NB4 (cell line): ENCODE measurements around the gene CAP2.

Experiments used
- CTCF ChIP-seq: IDR thresholded peaks from one replicate; pipeline ENCODE4 v1.5.1; 2012; ENCODE audit warnings: low read depth, low read length
- MYC ChIP-seq: IDR thresholded peaks from 2 replicates; pipeline ENCODE4 v1.6.1; 2011; ENCODE audit warnings: low read depth, low read length

GRCh38 chr6:17354700-17355403 lies 38.5 kb upstream of the CAP2 start:
- TF ChIP-seq CTCF: no peak
- no peak for TF ChIP-seq MYC
